Small intestine (tissue), 7 donors: ENCODE results near the gene HABP4. TPM values are rescaled to one million over a fixed set of nuclear protein-coding genes. Genes with fewer than 3 reads are reported as not detected.

ENCODE experiments used
- DNase-seq, 2 donors: peaks; one replicate each; pipeline versions ENCODE4 v3.0.0 to v3.0.0-alpha.2; 2013
- FAIRE-seq: peaks from 2 replicates; lab custom pipeline; 2012; peaks lifted over from hg19 to GRCh38; lab: Jason Lieb, UNC
- H3K27ac ChIP-seq, 3 donors: one replicate each; pipeline ENCODE4 v1.5.1; 2013; ENCODE audit warnings: low read length in 2 of 3, mild to moderate bottlenecking in 2 of 3, control low read depth in 1 of 3, inconsistent platforms in 1 of 3, low read depth in 1 of 3, moderate library complexity in 1 of 3
- H3K27me3 ChIP-seq, 3 donors: one replicate each; pipeline ENCODE4 v1.6.1; 2013; ENCODE audit warnings: low read length in 3 of 3, inconsistent platforms in 1 of 3; ENCODE audit not compliant: control insufficient read depth in 3 of 3, insufficient read depth in 3 of 3
- H3K36me3 ChIP-seq, 3 donors: one replicate each; pipeline ENCODE4 v1.6.1; 2013; ENCODE audit warnings: low read length in 3 of 3, inconsistent platforms in 1 of 3, low read depth in 1 of 3, mild to moderate bottlenecking in 1 of 3, moderate library complexity in 1 of 3; ENCODE audit not compliant: control insufficient read depth in 3 of 3, insufficient read depth in 2 of 3
- H3K4me1 ChIP-seq, 3 donors: one replicate each; pipeline ENCODE4 v1.6.1; 2013; ENCODE audit warnings: low read length in 2 of 3, inconsistent platforms in 1 of 3, low read depth in 1 of 3, mild to moderate bottlenecking in 1 of 3, moderate library complexity in 1 of 3; ENCODE audit not compliant: control insufficient read depth in 3 of 3, insufficient read depth in 2 of 3
- H3K4me3 ChIP-seq, 3 donors: one replicate each; pipeline ENCODE4 v1.5.1; 2013; ENCODE audit warnings: low read length in 3 of 3, control low read depth in 1 of 3, inconsistent platforms in 1 of 3, low read depth in 1 of 3, mild to moderate bottlenecking in 1 of 3, moderate library complexity in 1 of 3
- H3K9me3 ChIP-seq, 2 donors: one replicate each; pipeline ENCODE4 v1.6.1; 2013; ENCODE audit warnings: low read depth in 1 of 2, low read length in 1 of 2; ENCODE audit not compliant: control insufficient read depth in 2 of 2, insufficient read depth in 1 of 2
- WGBS, 3 donors: extraction: QIAGEN DNeasy Blood & Tissue Kit; methylation state at CpG; one replicate each; pipeline ENCODE4 v1.1.7; 2013; 5-methylcytosine and 5-hydroxymethylcytosine counted together
- polyA plus RNA-seq, 4 donors: library from polyadenylated mRNA; stranded (reverse) in 3 of 4; unstranded in 1 of 4; fragments of 200-250 nt in 3 of 4; fragments of 120-200 nt in 1 of 4; gene quantifications; one replicate each; pipeline versions ENCODE4 v1.2.1 to v1.2.3, GENCODE V29; 2013
- donor health status: healthy with polysubstance abuse.
- donor health status: control.
- donor health status: control.
- donor health status: Bipolar disorder and iron deficiency.
- donor health status: healthy.

Gene HABP4
- polyA plus RNA-seq, 4 donors = 1.1 to 7.9 (median 4.1) TPM

GRCh38 chr9:96441798-96442445, 8.0 kb upstream of the HABP4 start:
- DNase-seq (peak; percentile 38 to 68), FAIRE-seq (no peak)
- Histone ChIP-seq H3K9me3 (no peaks in the 10 kb centered on the region), H3K4me3 (no peak overlapping the region), H3K4me1 (no peaks in the 10 kb centered on the region), H3K27ac (no peak overlapping the region), H3K27me3 (no peaks in the 10 kb centered on the region), H3K36me3 (no peaks in the 10 kb centered on the region)
- WGBS, 3 donors = 86 to 91% (median 89%) methylated on average over 5 of the region's 5 CpGs

DNA sequence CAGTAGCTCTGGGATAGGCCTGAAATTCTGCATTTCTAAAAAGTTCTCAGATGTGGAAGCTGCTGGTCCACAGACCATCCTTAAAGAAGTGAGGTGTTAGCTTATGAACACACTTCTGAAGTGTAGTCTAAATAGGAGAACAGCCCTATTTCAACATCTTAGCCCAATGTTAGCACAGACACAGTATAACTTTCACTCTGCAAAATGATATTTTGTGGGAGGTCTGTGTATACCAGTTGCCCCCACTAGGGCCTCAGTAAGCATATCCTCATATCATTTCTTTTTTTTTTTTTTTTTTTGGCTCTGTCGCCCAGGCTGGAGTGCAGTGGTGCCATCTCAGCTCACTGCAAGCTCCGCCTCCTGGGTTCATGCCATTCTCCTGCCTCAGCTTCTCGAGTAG, 7.5 kb upstream of the HABP4 start:
- no peaks in the 10 kb centered on the region for H3K36me3 ChIP-seq
- no peak overlapping the region for H3K27ac ChIP-seq
- H3K27me3 ChIP-seq = no peaks in the 10 kb centered on the region
- H3K4me3 ChIP-seq = no peak overlapping the region
- H3K4me1 ChIP-seq = no peaks in the 10 kb centered on the region
- WGBS, 3 donors = 81 to 85% (median 81%) methylated on average over 3 of the region's 3 CpGs
- no peak for FAIRE-seq
- no peak for DNase-seq
- H3K9me3 ChIP-seq = no peaks in the 10 kb centered on the region

DNA sequence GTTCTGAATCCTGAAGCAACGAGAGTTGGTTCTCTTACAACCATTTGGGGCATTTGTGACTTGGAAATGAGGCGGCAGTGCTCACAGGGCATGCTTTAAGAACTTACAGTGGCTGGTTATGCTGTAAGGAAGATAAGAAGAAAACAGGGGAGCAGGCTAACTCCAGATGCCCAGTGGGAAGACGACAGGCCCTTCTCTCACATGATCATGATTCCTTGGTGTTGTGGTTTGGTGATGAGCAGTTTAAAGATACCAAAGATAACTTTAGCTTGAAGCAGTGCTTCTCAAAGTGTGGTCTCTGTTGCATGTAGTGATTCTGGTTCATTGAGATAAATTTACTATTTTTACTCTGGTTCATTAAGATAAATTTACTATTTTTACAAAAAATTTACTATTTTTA, 2.6 kb upstream of the HABP4 start:
- H3K27me3 ChIP-seq = peaks cover 0 to 24% (median 0%) of the 10 kb centered on the region in 3 donors
- 79 to 82% (median 80%) methylated on average over 3 of the region's 3 CpGs for WGBS, 3 donors
- H3K36me3 ChIP-seq = no peaks in the 10 kb centered on the region
- H3K4me3 ChIP-seq = no peak overlapping the region
- peaks cover 0 to 11% (median 0%) of the 10 kb centered on the region in 3 donors for H3K4me1 ChIP-seq
- no peak for FAIRE-seq
- H3K27ac ChIP-seq = no peak overlapping the region
- DNase-seq = no peak
- H3K9me3 ChIP-seq = no peaks in the 10 kb centered on the region

GRCh38 chr9:96448546-96449170, 1.3 kb upstream of the HABP4 start:
- 84 to 87% (median 84%) methylated on average over 11 of the region's 11 CpGs for WGBS, 3 donors
- H3K4me1 ChIP-seq = peaks cover 0 to 11% (median 0%) of the 10 kb centered on the region in 3 donors

DNA sequence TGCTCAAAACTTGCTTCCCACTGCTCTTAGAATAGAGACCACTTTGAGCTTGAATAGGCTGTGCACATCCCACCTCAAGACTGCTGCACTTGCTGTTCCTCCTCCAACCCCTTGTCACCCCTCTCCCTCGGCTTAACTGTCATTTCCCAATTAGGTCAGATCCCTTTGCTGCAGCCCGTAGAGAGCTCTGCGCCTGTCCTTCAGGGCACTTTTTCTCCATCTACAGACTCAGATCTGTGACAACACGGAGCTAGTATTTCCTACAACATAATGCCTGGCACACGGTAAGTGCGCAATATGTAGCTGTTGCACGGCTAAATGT, 485 bp upstream of the HABP4 start:
- H3K4me1 ChIP-seq = peaks cover 0 to 11% (median 0%) of the 10 kb centered on the region in 3 donors
- FAIRE-seq = no peak
- H3K4me3 ChIP-seq = peak overlapping the region in 2 of 3 donors; percentile 13 to 51
- DNase-seq = no peak
- no peaks in the 10 kb centered on the region for H3K9me3 ChIP-seq
- peaks cover 0 to 24% (median 0%) of the 10 kb centered on the region in 3 donors for H3K27me3 ChIP-seq
- no peaks in the 10 kb centered on the region for H3K36me3 ChIP-seq
- peak overlapping the region in 2 of 3 donors; percentile 28 to 40 for H3K27ac ChIP-seq
- 0 to 1% (median 1%) methylated on average over 7 of the region's 7 CpGs for WGBS, 3 donors

More at GRCh38 chr9:96448546-96449170, 1.3 kb upstream of the HABP4 start:
- FAIRE-seq (no peak), DNase-seq (no peak)
- Histone ChIP-seq H3K4me3 (no peak overlapping the region), H3K27ac (no peak overlapping the region), H3K9me3 (no peaks in the 10 kb centered on the region), H3K36me3 (no peaks in the 10 kb centered on the region), H3K27me3 (peaks cover 0 to 24% (median 0%) of the 10 kb centered on the region in 3 donors)

- Histone ChIP-seq H3K4me3 (peak overlapping the region; percentile 49 to 60 (median 60)), H3K4me1 (peaks cover 0 to 11% (median 0%) of the 10 kb centered on the region in 3 donors), H3K36me3 (no peaks in the 10 kb centered on the region), H3K9me3 (no peaks in the 10 kb centered on the region), H3K27ac (peak overlapping the region in 2 of 3 donors; percentile 28 to 92), H3K27me3 (peaks cover 0 to 24% (median 0%) of the 10 kb centered on the region in 3 donors)
- WGBS, 3 donors = 1 to 2% (median 2%) methylated on average over 54 to 63 of the region's 63 CpGs
- DNase-seq = peak; percentile 50 to 57
- FAIRE-seq = no peak
Observed at GRCh38 chr9:96450613-96451528, 902 bp downstream of the HABP4 start.

GRCh38 chr9:96453625-96454024, 3.7 kb downstream of the HABP4 start:
- Histone ChIP-seq H3K4me3 (no peak overlapping the region), H3K36me3 (peaks cover 0 to 2% (median 0%) of the 10 kb centered on the region in 3 donors), H3K4me1 (peaks cover 0 to 11% (median 0%) of the 10 kb centered on the region in 3 donors), H3K9me3 (no peaks in the 10 kb centered on the region), H3K27ac (no peak overlapping the region), H3K27me3 (peaks cover 0 to 16% (median 0%) of the 10 kb centered on the region in 3 donors)
- DNase-seq = peak; percentile 14 to 20
- WGBS, 3 donors = 38 to 73% (median 69%) methylated on average over 2 of the region's 2 CpGs
- FAIRE-seq = no peak

- no peak for FAIRE-seq
- H3K36me3 ChIP-seq = peaks cover 0 to 2% (median 2%) of the 10 kb centered on the region in 3 donors
Observed at GRCh38 chr9:96457266-96457665, 7.3 kb downstream of the HABP4 start.

More at GRCh38 chr9:96457266-96457665, 7.3 kb downstream of the HABP4 start:
- H3K9me3 ChIP-seq = no peaks in the 10 kb centered on the region
- 86 to 95% (median 92%) methylated on average over 4 of the region's 4 CpGs for WGBS, 3 donors
- H3K27me3 ChIP-seq = no peaks in the 10 kb centered on the region
- no peak overlapping the region for H3K27ac ChIP-seq
- no peaks in the 10 kb centered on the region for H3K4me1 ChIP-seq
- no peak overlapping the region for H3K4me3 ChIP-seq
- DNase-seq = no peak
